Parathyroid adenoma (tissue), 2 donors: ENCODE measurements around the gene GSTA4.
"Not testable (repeated sequence)": the region's sequence is repeated elsewhere in the genome, so short reads cannot be mapped to it uniquely, and the experiment has no call there.

ENCODE experiments used
- H2AFZ ChIP-seq: fragments of 300-600 bp; sonication (generic); one replicate; pipeline ENCODE4 v1.7.0; 2017; ENCODE audit warnings: antibody characterized with exemption, mild to moderate bottlenecking
- H3K27ac ChIP-seq: fragments of 300-600 bp; sonication (generic); one replicate; pipeline ENCODE4 v1.7.0; 2017
- H3K27me3 ChIP-seq: fragments of 300-600 bp; sonication (generic); one replicate; pipeline ENCODE4 v1.7.0; 2017; ENCODE audit warnings: low read length; ENCODE audit not compliant: control insufficient read depth, insufficient read depth
- H3K36me3 ChIP-seq: fragments of 300-600 bp; sonication (generic); one replicate; pipeline ENCODE4 v1.7.0; 2017; ENCODE audit warnings: low read length; ENCODE audit not compliant: control insufficient read depth, insufficient read depth
- H3K4me1 ChIP-seq: fragments of 300-600 bp; sonication (generic); one replicate; pipeline ENCODE4 v1.7.0; 2017; ENCODE audit warnings: control low read depth
- H3K4me2 ChIP-seq: fragments of 300-600 bp; sonication (generic); one replicate; pipeline ENCODE4 v1.7.0; 2017; ENCODE audit warnings: low read length
- H3K4me3 ChIP-seq: fragments of 300-600 bp; sonication (generic); one replicate; pipeline ENCODE4 v1.7.0; 2017; ENCODE audit warnings: low read depth, low read length
- H3K79me2 ChIP-seq: fragments of 300-600 bp; sonication (generic); one replicate; pipeline ENCODE4 v1.7.0; 2017; ENCODE audit warnings: control low read depth
- H3K9ac ChIP-seq: fragments of 300-600 bp; sonication (generic); one replicate; pipeline ENCODE4 v1.7.0; 2017; ENCODE audit warnings: mild to moderate bottlenecking
- H3K9me3 ChIP-seq: fragments of 300-600 bp; sonication (generic); one replicate; pipeline ENCODE4 v1.7.0; 2017; ENCODE audit warnings: low read length; ENCODE audit not compliant: control insufficient read depth
- TF ChIP-seq, protein P1 (sequence below): fragments of 300-600 bp; sonication (generic); IDR thresholded peaks from one replicate; pipeline ENCODE4 v1.7.0; 2017; ENCODE audit warnings: antibody characterized with exemption, mild to moderate bottlenecking
- donor health status: primary hyperparathyroidism.

Gene GSTA4

DNA sequence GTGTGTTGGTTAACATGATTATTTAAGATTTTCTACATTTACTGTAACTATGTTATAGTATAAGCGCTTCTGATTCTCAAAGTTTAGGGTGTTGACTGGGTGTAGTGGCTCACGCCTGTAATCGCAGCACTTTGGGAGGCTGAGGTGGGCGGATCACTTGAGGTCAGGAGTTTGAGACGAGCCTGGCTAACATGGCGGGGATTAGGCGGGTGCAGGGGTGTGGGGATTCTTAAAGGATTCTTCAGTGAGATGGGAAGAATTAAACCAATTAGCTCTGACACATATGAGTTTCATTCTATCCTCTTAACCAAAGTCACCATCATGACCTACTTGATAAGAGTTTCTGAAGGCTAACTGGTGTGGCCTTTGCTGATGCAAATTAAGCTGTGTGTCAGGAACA lies 39.2 kb downstream of the GSTA4 start:
- Histone ChIP-seq H3K4me3 (no peak overlapping the region), H3K9me3 (no peaks in the 10 kb centered on the region), H3K27ac (no peak overlapping the region), H2AFZ (no peak overlapping the region), H3K79me2 (no peaks in the 10 kb centered on the region), H3K27me3 (no peaks in the 10 kb centered on the region), H3K4me1 (peaks cover 7% of the 10 kb centered on the region), H3K4me2 (no peak overlapping the region), H3K36me3 (no peaks in the 10 kb centered on the region), H3K9ac (no peak overlapping the region)
- TF ChIP-seq, protein P1, sequence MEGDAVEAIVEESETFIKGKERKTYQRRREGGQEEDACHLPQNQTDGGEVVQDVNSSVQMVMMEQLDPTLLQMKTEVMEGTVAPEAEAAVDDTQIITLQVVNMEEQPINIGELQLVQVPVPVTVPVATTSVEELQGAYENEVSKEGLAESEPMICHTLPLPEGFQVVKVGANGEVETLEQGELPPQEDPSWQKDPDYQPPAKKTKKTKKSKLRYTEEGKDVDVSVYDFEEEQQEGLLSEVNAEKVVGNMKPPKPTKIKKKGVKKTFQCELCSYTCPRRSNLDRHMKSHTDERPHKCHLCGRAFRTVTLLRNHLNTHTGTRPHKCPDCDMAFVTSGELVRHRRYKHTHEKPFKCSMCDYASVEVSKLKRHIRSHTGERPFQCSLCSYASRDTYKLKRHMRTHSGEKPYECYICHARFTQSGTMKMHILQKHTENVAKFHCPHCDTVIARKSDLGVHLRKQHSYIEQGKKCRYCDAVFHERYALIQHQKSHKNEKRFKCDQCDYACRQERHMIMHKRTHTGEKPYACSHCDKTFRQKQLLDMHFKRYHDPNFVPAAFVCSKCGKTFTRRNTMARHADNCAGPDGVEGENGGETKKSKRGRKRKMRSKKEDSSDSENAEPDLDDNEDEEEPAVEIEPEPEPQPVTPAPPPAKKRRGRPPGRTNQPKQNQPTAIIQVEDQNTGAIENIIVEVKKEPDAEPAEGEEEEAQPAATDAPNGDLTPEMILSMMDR = no peak

DNA sequence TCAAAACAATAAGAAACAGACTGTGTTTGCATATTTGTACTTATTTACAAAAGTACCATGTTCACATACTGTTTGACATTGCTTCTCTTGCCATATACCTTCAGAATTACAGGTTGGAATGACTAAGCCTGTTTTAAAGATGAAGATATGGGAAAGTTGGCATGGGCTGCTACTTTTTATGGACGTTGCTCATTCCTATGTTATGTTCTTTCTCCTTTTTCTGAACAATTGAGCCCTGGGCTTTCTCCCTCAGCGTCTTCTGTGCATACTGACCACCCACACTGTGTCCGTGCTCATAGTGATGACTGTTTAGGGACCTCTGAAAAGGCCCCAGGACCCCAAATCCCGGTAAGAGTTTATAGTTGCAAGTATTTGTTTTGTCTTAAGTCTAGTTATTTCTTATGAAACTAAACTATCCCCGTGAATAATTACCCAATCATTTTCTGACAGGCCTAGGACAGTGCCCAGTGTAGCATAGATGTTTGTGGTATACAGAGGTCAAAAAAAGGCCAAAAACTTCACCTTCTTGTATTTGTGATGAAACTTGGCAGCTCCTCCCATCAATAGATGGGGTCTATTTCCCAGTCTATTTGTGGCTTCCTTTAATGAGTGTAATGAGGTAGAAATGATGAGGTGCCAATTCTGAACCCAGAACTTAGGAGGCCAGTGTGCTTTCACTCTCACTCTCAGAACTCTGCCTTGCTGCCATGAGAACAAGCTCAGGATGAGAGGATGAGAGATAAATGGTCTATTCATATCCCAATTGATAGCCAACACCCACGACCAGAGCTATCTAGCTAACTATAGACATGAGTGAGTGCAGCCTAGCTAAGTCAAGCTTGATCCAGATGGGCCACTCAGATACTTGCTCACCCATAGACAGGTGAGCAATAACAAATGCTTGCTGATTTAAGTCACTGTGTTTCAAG lies 40.9 kb downstream of the GSTA4 start:
- Histone ChIP-seq H3K27ac (no peak overlapping the region), H3K9ac (no peak overlapping the region), H3K4me1 (peaks cover 7% of the 10 kb centered on the region), H3K27me3 (no peaks in the 10 kb centered on the region), H2AFZ (no peak overlapping the region), H3K4me3 (no peak overlapping the region), H3K79me2 (no peaks in the 10 kb centered on the region), H3K36me3 (no peaks in the 10 kb centered on the region), H3K9me3 (no peaks in the 10 kb centered on the region), H3K4me2 (no peak overlapping the region)
- TF ChIP-seq, protein P1 = no peak

DNA sequence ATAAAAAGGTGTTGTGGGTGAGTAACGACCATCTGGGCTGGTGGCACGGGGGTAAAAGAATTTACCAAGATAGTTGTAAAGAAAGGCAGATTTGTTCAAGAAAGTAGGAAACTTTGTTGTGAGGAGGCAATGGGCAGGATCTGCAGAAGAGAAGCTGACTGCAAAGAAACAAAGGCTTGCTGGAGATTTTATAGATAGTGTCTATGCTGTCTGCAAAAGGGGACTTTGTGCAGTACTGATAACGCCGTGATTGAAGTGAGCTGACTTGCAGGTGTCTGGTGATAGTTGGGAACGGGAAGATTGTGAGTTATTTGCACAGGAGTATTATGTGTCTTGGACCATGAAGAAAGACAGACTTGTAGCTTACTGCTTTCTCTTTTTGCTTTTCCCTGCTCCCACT lies 48.8 kb downstream of the GSTA4 start:
- Histone ChIP-seq H3K4me3 (no peak overlapping the region), H3K79me2 (no peaks in the 10 kb centered on the region), H3K27ac (no peak overlapping the region), H3K27me3 (no peaks in the 10 kb centered on the region), H3K9me3 (no peaks in the 10 kb centered on the region), H3K4me1 (peaks cover 6% of the 10 kb centered on the region), H3K36me3 (no peaks in the 10 kb centered on the region), H3K4me2 (no peak overlapping the region), H3K9ac (no peak overlapping the region), H2AFZ (peak overlapping the region; percentile 56)
- TF ChIP-seq, protein P1 = no peak

DNA sequence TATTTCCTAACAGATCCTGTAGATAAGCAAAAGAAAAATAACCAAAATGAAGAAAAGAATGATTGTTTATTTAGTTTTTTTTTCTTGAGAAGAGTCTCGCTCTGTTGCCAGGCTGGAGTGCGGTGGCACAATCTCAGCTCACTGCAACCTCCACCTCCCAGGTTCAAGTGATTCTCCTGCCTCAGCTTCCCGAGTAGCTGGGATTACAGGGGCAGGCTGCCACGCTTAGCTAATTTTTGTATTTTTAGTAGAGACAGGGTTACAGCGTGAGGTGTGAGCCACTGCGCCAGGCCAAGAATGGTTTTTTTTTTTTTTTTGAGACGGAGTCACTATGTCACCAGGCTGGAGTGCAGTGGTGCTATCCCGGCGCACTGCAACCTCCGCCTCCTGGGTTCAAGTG lies 52.3 kb downstream of the GSTA4 start:
- H2AFZ ChIP-seq, H3K36me3 ChIP-seq, H3K27ac ChIP-seq, H3K79me2 ChIP-seq, H3K4me2 ChIP-seq, H3K9ac ChIP-seq, H3K4me3 ChIP-seq, H3K9me3 ChIP-seq, H3K27me3 ChIP-seq: not testable (repeated sequence)
- H3K4me1 ChIP-seq = peaks cover 11% of the 10 kb centered on the region

DNA sequence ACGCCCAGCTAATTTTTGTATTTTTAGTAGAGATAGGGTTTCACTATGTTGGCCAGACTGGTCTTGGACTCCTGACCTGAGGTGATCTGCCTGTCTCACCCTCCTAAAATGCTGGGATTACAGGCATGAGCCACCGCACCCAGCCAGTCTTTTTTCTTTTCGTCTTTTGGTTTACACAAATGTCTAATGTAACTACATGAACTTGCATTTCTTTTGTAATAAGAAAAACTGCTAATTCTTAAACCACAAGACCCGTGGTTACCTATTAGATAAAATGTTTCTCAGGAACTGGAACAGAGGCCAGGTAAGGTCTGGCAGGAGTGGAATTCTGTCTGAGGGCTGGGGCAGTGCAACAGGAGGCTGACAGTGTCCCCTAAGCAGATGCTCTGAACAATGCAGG lies 52.9 kb downstream of the GSTA4 start:
- Histone ChIP-seq H3K79me2 (no peaks in the 10 kb centered on the region), H3K9ac (no peak overlapping the region), H3K27me3 (no peaks in the 10 kb centered on the region), H3K36me3 (no peaks in the 10 kb centered on the region), H3K4me1 (peaks cover 11% of the 10 kb centered on the region), H2AFZ (peak overlapping the region; percentile 46), H3K9me3 (no peaks in the 10 kb centered on the region), H3K4me3 (no peak overlapping the region), H3K27ac (no peak overlapping the region), H3K4me2 (no peak overlapping the region)
- TF ChIP-seq, protein P1 = no peak
